GM21529 (cell line): ENCODE results near the gene GYG2.
"Not testable (repeated sequence)": the region's sequence is repeated elsewhere in the genome, so short reads cannot be mapped to it uniquely, and the experiment has no call there.

Source experiments
- ATAC-seq: cut with Tn5 transposase; IDR thresholded peaks from one replicate; pipeline ENCODE4 v1.9.1; 2021; ENCODE audit not compliant: unreplicated experiment

Gene GYG2

GRCh38 chrX:2867206-2867605 is 38.5 kb downstream of the GYG2 start:
- ATAC-seq, result no peak

- no peak for ATAC-seq
Measured at GRCh38 chrX:2870650-2871049, 41.9 kb downstream of the GYG2 start.

- no peak for ATAC-seq
Measured at GRCh38 chrX:2871831-2872230, 43.1 kb downstream of the GYG2 start.

GRCh38 chrX:2872671-2873277 is 44.0 kb downstream of the GYG2 start:
- no peak for ATAC-seq

- ATAC-seq, result no peak
Measured at GRCh38 chrX:2874222-2875135, 45.7 kb downstream of the GYG2 start.

GRCh38 chrX:2875136-2875481 is 46.4 kb downstream of the GYG2 start:
- ATAC-seq, result no peak

- ATAC-seq, result no peak
Measured at GRCh38 chrX:2875798-2876399, 47.2 kb downstream of the GYG2 start.

- no peak for ATAC-seq
Measured at GRCh38 chrX:2878563-2878962, 49.8 kb downstream of the GYG2 start.

GRCh38 chrX:2879670-2880069 is 50.9 kb downstream of the GYG2 start:
- no peak for ATAC-seq

GRCh38 chrX:2883770-2884169 is 55.0 kb downstream of the GYG2 start:
- no peak for ATAC-seq

GRCh38 chrX:2888309-2888708 is 59.6 kb downstream of the GYG2 start:
- ATAC-seq, result no peak

- no peak for ATAC-seq
Measured at GRCh38 chrX:2889045-2889605, 60.4 kb downstream of the GYG2 start.

GRCh38 chrX:2889706-2890490 is 61.2 kb downstream of the GYG2 start:
- not testable (repeated sequence) for ATAC-seq

GRCh38 chrX:2890536-2891460 is 62.1 kb downstream of the GYG2 start:
- not testable (repeated sequence) for ATAC-seq

- no peak for ATAC-seq
Measured at GRCh38 chrX:2892816-2893215, 64.1 kb downstream of the GYG2 start.

- ATAC-seq, result no peak
Measured at GRCh38 chrX:2894885-2895292, 66.2 kb downstream of the GYG2 start.

GRCh38 chrX:2897311-2897689 is 68.6 kb downstream of the GYG2 start:
- no peak for ATAC-seq

GRCh38 chrX:2897690-2898623 is 69.2 kb downstream of the GYG2 start:
- ATAC-seq, result not testable (repeated sequence)
